ENCODE measurements around the gene LRP1B. TPM values are rescaled to one million over a fixed set of nuclear protein-coding genes. Genes with fewer than 3 reads are reported as not detected.

Gene LRP1B
- total RNA-seq, 8 experiments from 2014 or later: 0.04 to 31.2 (median 11.5) TPM

DNA sequence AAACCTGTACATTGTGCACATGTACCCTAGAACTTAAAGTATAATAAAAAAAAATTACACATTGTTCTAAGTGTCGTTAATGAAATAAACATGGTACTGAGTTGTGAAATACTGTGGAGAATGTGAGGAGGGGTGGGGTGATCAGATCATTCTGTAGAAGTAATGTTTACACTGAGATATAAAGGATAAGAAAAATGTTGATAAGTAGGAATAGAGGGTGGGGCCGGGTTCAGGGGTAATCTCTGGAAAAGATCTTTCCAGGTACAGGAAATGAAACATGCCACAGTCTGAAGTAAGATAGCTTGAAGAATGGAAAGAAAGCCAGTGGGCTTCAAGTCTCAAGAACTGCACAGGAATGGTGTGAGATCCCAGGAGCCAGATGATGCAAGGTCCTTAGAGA, 1482.4 kb downstream of the LRP1B start:
- H3K4me3 ChIP-seq: no peak overlapping the region
- in situ Hi-C loops (cut with MboI; ENCODE audit: low pct_unique_long_range_greater_than_20kb in 2 of 9, low sequenced_read_pairs in 9 of 9, unreplicated experiment in 9 of 9): no loop called here
- WGBS, 10 experiments: 27 to 100% (median 100%) methylated on average over 1 to 2 of the region's 2 CpGs; no CpG with 5 or more reads in 3 of the 10 experiments

DNA sequence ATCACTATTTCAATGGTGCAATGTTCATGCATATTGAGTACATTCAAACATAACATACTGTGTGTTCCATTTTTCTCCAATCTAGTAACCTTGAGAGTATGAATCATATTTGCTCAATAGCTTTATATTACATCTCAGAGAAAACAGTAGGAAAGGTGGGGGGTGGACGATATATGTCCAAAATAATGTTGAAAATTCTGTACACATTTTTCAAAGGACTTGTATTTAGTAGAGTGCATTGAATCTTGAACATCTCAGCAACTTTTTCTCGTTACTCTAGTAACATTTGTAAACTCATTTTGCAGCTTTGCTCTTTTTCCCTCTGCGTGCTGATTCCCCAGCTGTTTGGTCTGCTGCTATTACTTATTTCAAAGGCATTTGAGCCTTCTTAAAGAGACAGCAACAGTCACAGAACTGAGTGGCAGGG, 1487.0 kb downstream of the LRP1B start:
- ATAC-seq (replicated peaks in 6 of 8): peak in 1 of 8 experiments; percentile 62
- Histone ChIP-seq H3K4me3 (no peak overlapping the region), H3K27ac (no peak overlapping the region), H3K4me1 (replicated peaks in 1 of 2) (peaks cover 0 to 4% of the 10 kb centered on the region in 2 donors)
- in situ Hi-C loops (cut with MboI; ENCODE audit: low pct_unique_long_range_greater_than_20kb in 2 of 9, low sequenced_read_pairs in 9 of 9, unreplicated experiment in 9 of 9): no loop called here
- WGBS, 10 experiments: 4 to 53% (median 46%) methylated on average over 2 to 3 of the region's 3 CpGs

More for the DNA sequence above, 1482.4 kb downstream of the LRP1B start:
- Histone ChIP-seq H3K27ac (no peak overlapping the region), H3K4me1 (replicated peaks in 1 of 2) (peaks cover 0 to 3% of the 10 kb centered on the region in 2 donors)
- ATAC-seq (replicated peaks in 6 of 8): no peak

DNA sequence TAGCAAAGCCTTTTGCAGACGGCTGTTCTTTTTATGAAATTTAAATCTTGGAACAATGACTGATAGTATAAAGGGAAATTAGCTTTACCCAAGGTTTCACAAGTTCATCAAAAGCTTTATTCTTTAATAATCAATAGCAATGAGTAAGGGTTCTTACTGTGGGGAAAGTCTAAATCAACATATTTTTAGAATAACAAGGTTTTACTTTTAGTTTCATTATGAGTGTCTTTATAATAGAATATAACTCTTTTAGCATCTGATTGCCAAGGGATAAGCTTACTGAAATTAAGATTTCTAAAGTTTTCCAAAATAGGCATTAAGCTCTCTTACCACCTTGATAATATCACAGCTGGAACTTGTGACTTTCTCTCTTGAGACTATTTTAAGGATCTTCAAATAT, 1489.7 kb downstream of the LRP1B start:
- in situ Hi-C loops (cut with MboI; ENCODE audit: low pct_unique_long_range_greater_than_20kb in 2 of 9, low sequenced_read_pairs in 9 of 9, unreplicated experiment in 9 of 9): no loop called here
- WGBS, 10 experiments: 10 to 100% (median 100%) methylated on average over 1 of the region's 1 CpG; no CpG with 5 or more reads in 1 of the 10 experiments

DNA sequence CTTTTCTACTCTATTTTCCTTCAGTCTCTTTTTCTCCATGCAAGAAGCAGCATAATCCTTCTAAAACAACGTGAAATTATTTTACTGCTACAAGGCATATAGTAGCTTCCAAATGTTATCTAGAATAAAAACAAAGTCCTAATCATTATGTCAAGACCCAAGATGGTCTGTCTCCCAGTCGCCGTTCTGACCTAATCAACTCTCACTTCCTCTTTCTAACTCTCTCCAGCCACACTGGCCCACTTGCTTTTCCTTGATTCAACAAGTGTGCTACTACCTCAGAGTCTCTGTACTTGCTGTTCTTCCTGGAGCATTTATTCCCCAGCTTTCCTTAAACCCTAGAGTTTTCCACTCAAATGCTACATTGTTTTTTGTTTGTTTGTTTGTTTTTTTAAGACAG, 1491.2 kb downstream of the LRP1B start:
- 46 to 100% (median 94%) methylated on average over 1 to 3 of the region's 3 CpGs; no CpG with 5 or more reads in 2 of the 10 experiments for WGBS, 10 experiments
- ATAC-seq (replicated peaks in 6 of 8): no peak
- Histone ChIP-seq H3K4me1 (replicated peaks in 1 of 2) (peaks cover 0 to 4% of the 10 kb centered on the region in 2 donors), H3K27ac (no peak overlapping the region), H3K4me3 (no peak overlapping the region)
- in situ Hi-C loops (cut with MboI; ENCODE audit: low pct_unique_long_range_greater_than_20kb in 2 of 9, low sequenced_read_pairs in 9 of 9, unreplicated experiment in 9 of 9): no loop called here

More for the DNA sequence above, 1489.7 kb downstream of the LRP1B start:
- Histone ChIP-seq H3K27ac (no peak overlapping the region), H3K4me3 (no peak overlapping the region), H3K4me1 (replicated peaks in 1 of 2) (peaks cover 0 to 4% of the 10 kb centered on the region in 2 donors)
- no peak for ATAC-seq (replicated peaks in 6 of 8)

DNA sequence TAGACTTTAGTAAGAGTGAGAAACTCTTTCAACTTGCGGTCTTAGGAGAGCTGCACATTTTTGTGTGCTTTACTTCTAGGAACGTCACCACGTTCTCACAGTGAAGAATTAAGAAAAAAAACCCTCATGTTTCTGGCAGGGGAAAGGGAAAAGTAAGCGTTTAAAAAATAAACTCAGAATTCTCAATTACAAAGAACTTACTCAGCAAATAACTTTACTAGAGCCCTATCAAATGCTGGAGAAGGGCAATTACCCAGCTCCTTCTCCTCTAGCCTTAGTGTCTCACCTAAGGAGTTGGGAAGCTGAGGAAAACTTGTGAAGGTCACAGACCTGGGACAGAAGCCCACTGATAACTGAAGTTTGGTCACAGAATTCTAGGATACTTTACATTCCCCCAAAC, 1500.3 kb downstream of the LRP1B start:
- 45 to 100% (median 86%) methylated on average over 2 to 4 of the region's 4 CpGs; no CpG with 5 or more reads in 1 of the 10 experiments for WGBS, 10 experiments
- Histone ChIP-seq H3K27ac (no peak overlapping the region), H3K4me1 (replicated peaks in 1 of 2) (no peaks in the 10 kb centered on the region), H3K4me3 (no peak overlapping the region)
- in situ Hi-C loops (cut with MboI; ENCODE audit: low pct_unique_long_range_greater_than_20kb in 2 of 9, low sequenced_read_pairs in 9 of 9, unreplicated experiment in 9 of 9): no loop called here
- no peak for ATAC-seq (replicated peaks in 6 of 8)

DNA sequence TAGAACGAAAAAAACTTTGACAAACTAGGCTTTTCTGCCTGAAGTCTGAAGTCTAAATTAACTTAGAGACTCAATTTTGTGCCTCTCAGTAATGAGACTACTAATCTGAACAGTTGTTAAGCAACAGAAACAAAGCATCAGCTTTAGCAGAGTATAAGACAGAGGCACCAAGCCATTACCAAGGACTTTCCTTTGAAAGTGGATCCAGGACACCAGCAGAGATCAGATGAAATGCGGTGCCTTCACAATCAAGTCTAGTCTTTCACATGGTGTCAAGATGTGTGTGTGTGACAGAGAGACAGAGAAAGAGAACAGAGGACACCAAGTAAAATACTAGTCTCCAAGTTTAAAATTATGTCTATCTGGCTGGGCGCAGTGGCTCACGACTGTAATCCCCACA, 1502.9 kb downstream of the LRP1B start:
- in situ Hi-C loops (cut with MboI; ENCODE audit: low pct_unique_long_range_greater_than_20kb in 2 of 9, low sequenced_read_pairs in 9 of 9, unreplicated experiment in 9 of 9): no loop called here
- ATAC-seq (replicated peaks in 6 of 8): peak in 1 of 8 experiments; percentile 77
- no peak overlapping the region for H3K27ac ChIP-seq
- WGBS, 10 experiments: 11 to 100% (median 67%) methylated on average over 1 to 3 of the region's 4 CpGs; no CpG with 5 or more reads in 3 of the 10 experiments
- no peak overlapping the region for H3K4me3 ChIP-seq
- peaks cover 0 to under 1% of the 10 kb centered on the region in 2 donors for H3K4me1 ChIP-seq (replicated peaks in 1 of 2)

DNA sequence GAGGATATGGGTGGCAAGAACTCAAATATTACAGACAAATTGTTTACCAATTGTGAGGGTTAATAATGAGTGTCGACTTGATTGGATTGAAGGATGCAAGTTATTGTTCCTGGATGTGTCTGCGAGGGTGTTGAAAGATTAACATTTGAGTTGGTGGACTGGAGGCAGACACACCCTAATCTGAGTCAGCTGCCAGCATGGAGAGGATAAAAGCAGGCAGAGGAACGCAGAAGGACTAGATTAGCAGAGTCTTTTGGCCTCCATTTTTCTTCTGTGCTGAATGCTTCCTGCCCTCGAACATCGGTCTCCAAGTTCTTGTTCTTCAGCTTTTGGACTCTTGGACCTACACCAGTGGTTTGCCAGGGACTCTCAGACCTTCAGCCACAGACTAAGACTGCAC, 1503.7 kb downstream of the LRP1B start:
- in situ Hi-C loops (cut with MboI; ENCODE audit: low pct_unique_long_range_greater_than_20kb in 2 of 9, low sequenced_read_pairs in 9 of 9, unreplicated experiment in 9 of 9): no loop called here

DNA sequence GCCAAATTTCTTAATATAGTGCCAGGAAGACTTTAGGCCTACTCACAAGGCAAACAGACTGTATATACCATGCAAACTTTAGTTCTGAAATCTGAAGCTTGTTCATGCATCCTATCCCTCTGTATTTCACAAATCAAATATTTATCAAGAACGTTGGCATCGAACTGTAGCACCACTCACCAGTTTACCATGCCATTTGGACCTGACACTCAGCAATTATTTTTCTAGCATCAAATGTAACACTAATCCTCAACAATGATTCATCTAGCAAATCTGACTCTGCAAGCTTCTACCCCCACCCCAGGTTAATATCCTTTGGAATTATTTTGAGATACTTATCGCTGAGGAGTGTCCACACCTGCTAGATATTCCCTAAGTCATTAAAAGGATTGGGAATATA, 1506.6 kb downstream of the LRP1B start:
- H3K4me3 ChIP-seq: no peak overlapping the region
- no peak for ATAC-seq (replicated peaks in 6 of 8)
- no peak overlapping the region for H3K27ac ChIP-seq
- in situ Hi-C loops (cut with MboI; ENCODE audit: low pct_unique_long_range_greater_than_20kb in 2 of 9, low sequenced_read_pairs in 9 of 9, unreplicated experiment in 9 of 9): no loop called here
- peaks cover 0 to 17% of the 10 kb centered on the region in 2 donors for H3K4me1 ChIP-seq (replicated peaks in 1 of 2)
- 0 to 97% (median 82%) methylated on average over 1 to 3 of the region's 3 CpGs; no CpG with 5 or more reads in 2 of the 10 experiments for WGBS, 10 experiments

More for the DNA sequence above, 1503.7 kb downstream of the LRP1B start:
- Histone ChIP-seq H3K27ac (no peak overlapping the region), H3K4me3 (no peak overlapping the region), H3K4me1 (replicated peaks in 1 of 2) (peaks cover 0 to 8% of the 10 kb centered on the region in 2 donors)
- WGBS, 10 experiments: 4 to 100% (median 86%) methylated on average over 1 to 5 of the region's 5 CpGs
- peak in 2 of 8 experiments; percentile 67 to 80 for ATAC-seq (replicated peaks in 6 of 8)

DNA sequence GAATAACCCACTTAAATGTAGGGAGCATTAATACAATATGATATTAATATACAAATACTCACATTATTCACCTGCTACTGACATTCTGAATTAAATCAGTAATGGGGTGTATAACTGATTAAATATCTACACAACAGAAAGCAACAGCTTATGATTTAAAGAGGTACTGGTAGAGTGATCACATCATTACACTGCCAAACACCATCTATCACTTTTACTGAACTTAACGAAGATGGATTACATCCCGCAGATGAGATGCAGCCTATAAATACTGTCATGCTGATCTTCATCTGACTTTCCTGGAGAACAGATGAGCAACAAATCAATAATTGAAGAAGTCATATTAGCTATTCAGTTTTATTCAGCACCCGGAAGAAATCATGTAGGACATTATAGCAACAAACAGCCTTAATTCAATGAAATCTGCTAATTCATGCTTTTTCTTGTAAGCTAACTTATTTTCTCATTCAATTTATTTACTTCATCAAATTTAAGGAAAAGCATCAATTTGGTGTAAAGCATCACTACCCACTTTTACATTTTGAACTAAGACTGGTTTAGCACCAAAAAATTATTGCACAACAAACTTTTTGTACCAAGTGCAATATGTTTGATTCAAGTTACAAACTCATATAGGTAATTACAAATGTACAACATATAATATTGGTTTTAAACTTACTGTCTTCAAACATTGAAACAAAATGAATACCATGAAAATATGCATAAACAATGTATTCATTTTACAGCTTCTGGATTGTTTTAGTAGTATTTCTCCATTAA, 1509.0 kb downstream of the LRP1B start:
- H3K4me1 ChIP-seq (replicated peaks in 1 of 2): peaks cover 0 to 17% of the 10 kb centered on the region in 2 donors
- H3K4me3 ChIP-seq: no peak overlapping the region
- in situ Hi-C loops (cut with MboI; ENCODE audit: low pct_unique_long_range_greater_than_20kb in 2 of 9, low sequenced_read_pairs in 9 of 9, unreplicated experiment in 9 of 9): no loop called here
- ATAC-seq (replicated peaks in 6 of 8): peak in 5 of 8 experiments; percentile 85 to 99 (median 97)
- 40 to 83% (median 68%) methylated on average over 1 to 3 of the region's 3 CpGs; no CpG with 5 or more reads in 2 of the 10 experiments for WGBS, 10 experiments
- H3K27ac ChIP-seq: no peak overlapping the region

DNA sequence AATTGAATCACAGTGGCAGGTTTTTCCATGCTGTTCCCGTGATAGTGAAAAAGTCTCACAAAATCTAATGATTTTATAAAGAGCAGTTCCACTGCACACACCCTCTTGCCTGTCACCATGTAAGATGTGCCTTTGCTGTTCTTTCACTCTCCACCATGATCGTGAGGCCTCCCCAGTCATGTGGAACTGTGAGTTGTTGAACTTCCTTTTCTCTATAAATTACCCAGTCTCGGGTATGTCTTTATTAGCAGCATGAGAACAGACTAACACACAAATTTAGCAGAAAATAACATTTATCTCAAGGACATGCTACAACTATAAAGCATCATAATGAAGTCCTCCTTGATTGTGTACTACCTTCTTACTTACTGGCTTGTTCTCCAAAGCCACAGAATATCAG, 1526.0 kb downstream of the LRP1B start:
- 30 to 100% (median 83%) methylated on average over 1 to 3 of the region's 3 CpGs; no CpG with 5 or more reads in 1 of the 10 experiments for WGBS, 10 experiments
- in situ Hi-C loops (cut with MboI; ENCODE audit: low pct_unique_long_range_greater_than_20kb in 2 of 9, low sequenced_read_pairs in 9 of 9, unreplicated experiment in 9 of 9): no loop called here

DNA sequence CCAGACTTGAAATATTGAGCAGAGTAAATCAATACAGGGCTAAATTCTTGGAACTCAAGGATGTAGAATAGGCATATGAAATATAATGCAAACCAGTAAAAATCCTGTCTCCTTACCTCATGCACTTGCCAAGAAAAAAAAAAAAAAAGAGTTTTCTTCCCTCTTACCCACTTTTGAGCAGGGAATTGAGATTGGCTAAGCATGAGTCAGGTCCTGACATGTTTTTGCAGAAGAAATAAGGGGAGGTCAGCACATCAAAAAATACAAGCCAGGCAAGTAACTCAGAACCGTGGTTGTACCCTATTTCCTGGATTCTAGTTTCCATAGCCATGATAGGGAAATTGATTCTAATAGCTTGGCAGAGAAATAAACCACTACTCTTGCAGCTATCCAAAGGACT, 1526.7 kb downstream of the LRP1B start:
- Histone ChIP-seq H3K27ac (no peak overlapping the region), H3K4me1 (replicated peaks in 1 of 2) (no peaks in the 10 kb centered on the region), H3K4me3 (no peak overlapping the region)
- WGBS, 10 experiments: 0 to 89% (median 67%) methylated on average over 1 of the region's 1 CpG; no CpG with 5 or more reads in 3 of the 10 experiments
- no peak for ATAC-seq (replicated peaks in 6 of 8)
- in situ Hi-C loops (cut with MboI; ENCODE audit: low pct_unique_long_range_greater_than_20kb in 2 of 9, low sequenced_read_pairs in 9 of 9, unreplicated experiment in 9 of 9): no loop called here

More for the DNA sequence above, 1526.0 kb downstream of the LRP1B start:
- no peak for ATAC-seq (replicated peaks in 6 of 8)
- Histone ChIP-seq H3K4me3 (no peak overlapping the region), H3K4me1 (replicated peaks in 1 of 2) (no peaks in the 10 kb centered on the region), H3K27ac (no peak overlapping the region)

DNA sequence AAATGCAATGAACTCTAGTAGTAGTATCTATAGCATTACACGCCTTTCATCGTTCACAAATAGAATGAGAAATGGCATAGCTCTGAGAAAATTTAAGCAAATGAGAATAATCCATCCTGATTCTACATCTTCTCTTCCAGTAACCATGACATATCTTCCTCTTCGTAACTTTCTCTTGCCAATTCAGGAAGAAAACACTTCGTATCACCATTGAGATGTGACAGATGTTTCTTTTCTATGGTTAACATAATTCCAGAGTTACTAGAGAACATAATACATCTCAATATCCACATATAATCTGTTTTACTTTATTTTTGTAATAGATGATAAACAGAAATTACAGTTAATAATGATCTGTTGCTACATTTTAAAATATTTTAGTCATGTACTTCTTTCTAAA, 1527.4 kb downstream of the LRP1B start:
- no peak for ATAC-seq (replicated peaks in 6 of 8)
- H3K27ac ChIP-seq: no peak overlapping the region
- H3K4me1 ChIP-seq (replicated peaks in 1 of 2): no peaks in the 10 kb centered on the region
- whole genome bisulfite sequencing, 10 experiments: 56 to 100% (median 95%) methylated on average over 2 to 4 of the region's 4 CpGs
- in situ Hi-C loops (cut with MboI; ENCODE audit: low pct_unique_long_range_greater_than_20kb in 2 of 9, low sequenced_read_pairs in 9 of 9, unreplicated experiment in 9 of 9): no loop called here
- H3K4me3 ChIP-seq: no peak overlapping the region

DNA sequence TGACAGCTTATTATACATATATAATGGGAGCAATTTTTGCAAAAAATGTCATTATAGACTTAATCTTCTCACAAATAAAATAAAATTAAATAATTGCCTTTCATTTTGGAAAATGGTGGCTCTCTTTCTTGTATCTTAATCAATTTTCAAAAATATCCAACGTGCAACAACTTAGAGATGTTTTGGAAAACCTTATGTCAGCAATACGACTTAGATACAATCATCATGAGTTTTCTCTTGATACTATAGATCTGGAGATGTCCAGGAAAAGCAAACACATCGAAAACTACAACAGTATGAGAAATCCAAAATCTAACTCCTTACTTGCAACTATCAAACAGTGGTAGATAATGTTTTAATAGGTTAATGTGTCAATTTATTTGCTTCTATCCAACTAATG, 1529.0 kb downstream of the LRP1B start:
- no peak overlapping the region for H3K27ac ChIP-seq
- in situ Hi-C loops (cut with MboI; ENCODE audit: low pct_unique_long_range_greater_than_20kb in 2 of 9, low sequenced_read_pairs in 9 of 9, unreplicated experiment in 9 of 9): no loop called here
- no peak overlapping the region for H3K4me3 ChIP-seq
- no peaks in the 10 kb centered on the region for H3K4me1 ChIP-seq (replicated peaks in 1 of 2)
- ATAC-seq (replicated peaks in 6 of 8): no peak
- 27 to 89% (median 82%) methylated on average over 2 to 3 of the region's 3 CpGs; no CpG with 5 or more reads in 1 of the 10 experiments for WGBS, 10 experiments
